WTC11 (cell line): ENCODE measurements around the gene TMEFF2. TPM values are rescaled to one million over a fixed set of nuclear protein-coding genes. Genes with fewer than 3 reads are reported as not detected.

Experiments used
- ATAC-seq: fragments of 200-7000 bp; cut with Tn5 transposase; 2 replicates; pipeline ENCODE4 v1.10.0; 2021; ENCODE audit warnings: mild to moderate bottlenecking, moderate library complexity
- CTCF ChIA-PET: fragments of 300-600 bp; sonication (Branson Sonifier 250); formaldehyde crosslinking; loops from one replicate; lab custom pipeline; 2021; ENCODE audit warnings: antibody characterized with exemption; lab: Charles Lee
- POLR2A ChIA-PET: fragments of 350-600 bp; sonication (Branson Sonifier 250); formaldehyde crosslinking; loops from one replicate; lab custom pipeline; 2021; ENCODE audit warnings: antibody characterized with exemption; lab: Charles Lee
- DNase-seq: peaks from one replicate; pipeline ENCODE4 v3.0.0; 2021; ENCODE audit warnings: low spot score
- H3K27ac Mint-ChIP-seq: 2 replicates; pipeline ENCODE4 v1.8.0; 2021; ENCODE audit warnings: mixed read lengths
- H3K27me3 Mint-ChIP-seq: 2 replicates; pipeline ENCODE4 v1.8.0; 2021; ENCODE audit warnings: low read depth, mild to moderate bottlenecking, moderate library complexity, mixed read lengths
- H3K36me3 Mint-ChIP-seq: 2 replicates; pipeline ENCODE4 v1.8.0; 2021; ENCODE audit warnings: mixed read lengths
- H3K4me1 Mint-ChIP-seq: 2 replicates; pipeline ENCODE4 v1.8.0; 2022; ENCODE audit warnings: mixed read lengths
- H3K4me3 Mint-ChIP-seq: 2 replicates; pipeline ENCODE4 v1.8.0; 2021; ENCODE audit warnings: mild to moderate bottlenecking, moderate library complexity, mixed read lengths
- H3K9me3 Mint-ChIP-seq: 2 replicates; pipeline ENCODE4 v1.8.0; 2021; ENCODE audit warnings: mixed read lengths
- CBFB ChIP-seq: sonication (generic); formaldehyde crosslinking; IDR thresholded peaks from 2 replicates; pipeline ENCODE4 v1.8.1; 2022; ENCODE audit warnings: mild to moderate bottlenecking, low read depth, missing genetic modification reagents
- CREM ChIP-seq: sonication (generic); formaldehyde crosslinking; IDR thresholded peaks from 2 replicates; pipeline ENCODE4 v1.8.1; 2022; ENCODE audit warnings: mild to moderate bottlenecking, missing genetic modification reagents, moderate library complexity
- FOXP1 ChIP-seq: sonication (generic); formaldehyde crosslinking; IDR thresholded peaks from 2 replicates; pipeline ENCODE4 v1.8.0; 2022; ENCODE audit warnings: missing genetic modification reagents, mild to moderate bottlenecking, moderate library complexity, borderline replicate concordance
- GRHL2 ChIP-seq: fragments of 250-450 bp; sonication (Bioruptor Pico); IDR thresholded peaks from 2 replicates; pipeline ENCODE4 v1.8.0; 2022; ENCODE audit warnings: mild to moderate bottlenecking, moderate library complexity; ENCODE audit not compliant: insufficient replicate concordance, severe bottlenecking
- IRF2 ChIP-seq: sonication (generic); formaldehyde crosslinking; IDR thresholded peaks from 2 replicates; pipeline ENCODE4 v1.8.0; 2022; ENCODE audit warnings: low read depth, missing genetic modification reagents, borderline replicate concordance
- MXD4 ChIP-seq: fragments of 250-450 bp; sonication (Bioruptor Pico); IDR thresholded peaks from 2 replicates; pipeline ENCODE4 v1.8.0; 2021; ENCODE audit warnings: mild to moderate bottlenecking, moderate library complexity, borderline replicate concordance
- MYBL2 ChIP-seq: sonication (generic); formaldehyde crosslinking; IDR thresholded peaks from 2 replicates; pipeline ENCODE4 v1.8.1; 2023; ENCODE audit warnings: mild to moderate bottlenecking, moderate library complexity, missing genetic modification reagents
- NFATC4 ChIP-seq: fragments of 250-450 bp; sonication (Bioruptor Pico); IDR thresholded peaks from 2 replicates; pipeline ENCODE4 v1.9.0; 2021; ENCODE audit warnings: mild to moderate bottlenecking
- NR2C2 ChIP-seq: sonication (generic); formaldehyde crosslinking; IDR thresholded peaks from 2 replicates; pipeline ENCODE4 v1.8.0; 2022; ENCODE audit warnings: mild to moderate bottlenecking, missing genetic modification reagents
- SMAD4 ChIP-seq: sonication (generic); formaldehyde crosslinking; IDR thresholded peaks from 2 replicates; pipeline ENCODE4 v1.8.0; 2022; ENCODE audit warnings: mild to moderate bottlenecking, missing genetic modification reagents
- SOX15 ChIP-seq: fragments of 250-450 bp; sonication (Bioruptor Pico); IDR thresholded peaks from 2 replicates; pipeline ENCODE4 v1.9.0; 2021; ENCODE audit warnings: mild to moderate bottlenecking
- SP1 ChIP-seq: sonication (generic); formaldehyde crosslinking; conservative IDR thresholded peaks from 2 replicates; pipeline ENCODE4 v1.8.1; 2022; ENCODE audit warnings: missing genetic modification reagents
- TCF7 ChIP-seq: sonication (generic); formaldehyde crosslinking; IDR thresholded peaks from 2 replicates; pipeline ENCODE4 v1.8.0; 2022; ENCODE audit warnings: mild to moderate bottlenecking, low read depth, missing genetic modification reagents, moderate library complexity
- TEAD4 ChIP-seq: sonication (generic); formaldehyde crosslinking; IDR thresholded peaks from 2 replicates; pipeline ENCODE4 v1.8.0; 2022; ENCODE audit warnings: mild to moderate bottlenecking, missing genetic modification reagents
- TP53 ChIP-seq: sonication (generic); formaldehyde crosslinking; IDR thresholded peaks from 2 replicates; pipeline ENCODE4 v1.8.1; 2023; ENCODE audit warnings: mild to moderate bottlenecking, missing genetic modification reagents
- ZNF232 ChIP-seq: sonication (generic); formaldehyde crosslinking; IDR thresholded peaks from 2 replicates; pipeline ENCODE4 v1.8.0; 2022; ENCODE audit warnings: mild to moderate bottlenecking, missing genetic modification reagents
- total RNA-seq: library from RNA; stranded (reverse); gene quantifications from 3 replicates; pipeline ENCODE4 v1.2.3, GENCODE V29; 2021
- TF ChIP-seq, protein P1 (sequence below): sonication (generic); formaldehyde crosslinking; IDR thresholded peaks from 2 replicates; pipeline ENCODE4 v1.8.0; 2022; ENCODE audit warnings: missing genetic modification reagents
- TF ChIP-seq, protein P2 (sequence below): sonication (generic); formaldehyde crosslinking; IDR thresholded peaks from 2 replicates; pipeline ENCODE4 v1.8.1; 2022; ENCODE audit warnings: mild to moderate bottlenecking, missing genetic modification reagents, moderate library complexity, borderline replicate concordance
- TF ChIP-seq, protein P3 (sequence below): fragments of 250-450 bp; sonication (Bioruptor Pico); IDR thresholded peaks from 2 replicates; pipeline ENCODE4 v1.9.0; 2021; ENCODE audit warnings: moderate library complexity, mild to moderate bottlenecking, inconsistent platforms, borderline replicate concordance
- TF ChIP-seq, protein P4 (sequence below): sonication (generic); formaldehyde crosslinking; IDR thresholded peaks from 2 replicates; pipeline ENCODE4 v1.8.1; 2023; ENCODE audit warnings: mild to moderate bottlenecking, missing genetic modification reagents, moderate library complexity
- TF ChIP-seq, protein P5 (sequence below): sonication (generic); formaldehyde crosslinking; IDR thresholded peaks from 2 replicates; pipeline ENCODE4 v1.8.0; 2023; ENCODE audit warnings: mild to moderate bottlenecking, missing genetic modification reagents
- TF ChIP-seq, protein P6 (sequence below): sonication (generic); formaldehyde crosslinking; IDR thresholded peaks from 2 replicates; pipeline ENCODE4 v1.8.0; 2022; ENCODE audit warnings: mild to moderate bottlenecking, missing genetic modification reagents

TMEFF2 gene
- total RNA-seq, 1 experiment from 2014 or later, result 2.3 TPM

DNA sequence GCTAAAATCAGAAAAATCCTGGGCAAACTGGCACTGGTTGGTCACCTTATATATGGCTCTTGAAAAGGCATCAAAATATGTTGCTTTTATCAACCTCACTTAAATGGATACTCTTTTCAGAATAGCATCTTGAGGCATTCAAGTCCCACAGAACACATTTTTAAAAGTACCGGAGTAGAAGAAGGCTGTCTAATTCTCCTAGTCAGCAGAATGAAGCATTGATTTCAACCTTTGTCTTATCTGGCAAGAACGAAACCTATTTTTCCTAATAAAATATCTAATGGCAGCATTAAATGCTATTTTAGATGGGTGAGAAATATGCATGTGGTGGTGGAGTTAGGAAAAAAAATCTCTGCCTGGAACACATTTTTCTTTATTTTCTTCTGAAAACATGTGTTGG, 27.8 kb downstream of the TMEFF2 start:
- no peaks in the 10 kb centered on the region for H3K27me3 Mint-ChIP-seq
- no peak overlapping the region for H3K27ac Mint-ChIP-seq
- ChIA-PET POLR2A (no interaction called here), CTCF (no interaction called here)
- ATAC-seq (no peak), DNase-seq (no peak)
- no peak overlapping the region for H3K4me3 Mint-ChIP-seq
- H3K9me3 Mint-ChIP-seq, result no peaks in the 10 kb centered on the region
- TF ChIP-seq ZNF232 (CRISPR knock-in tag) (no peak), FOXP1 (no peak), GRHL2 (no peak), IRF2 (CRISPR knock-in tag) (no peak)
- TF ChIP-seq, protein P1, sequence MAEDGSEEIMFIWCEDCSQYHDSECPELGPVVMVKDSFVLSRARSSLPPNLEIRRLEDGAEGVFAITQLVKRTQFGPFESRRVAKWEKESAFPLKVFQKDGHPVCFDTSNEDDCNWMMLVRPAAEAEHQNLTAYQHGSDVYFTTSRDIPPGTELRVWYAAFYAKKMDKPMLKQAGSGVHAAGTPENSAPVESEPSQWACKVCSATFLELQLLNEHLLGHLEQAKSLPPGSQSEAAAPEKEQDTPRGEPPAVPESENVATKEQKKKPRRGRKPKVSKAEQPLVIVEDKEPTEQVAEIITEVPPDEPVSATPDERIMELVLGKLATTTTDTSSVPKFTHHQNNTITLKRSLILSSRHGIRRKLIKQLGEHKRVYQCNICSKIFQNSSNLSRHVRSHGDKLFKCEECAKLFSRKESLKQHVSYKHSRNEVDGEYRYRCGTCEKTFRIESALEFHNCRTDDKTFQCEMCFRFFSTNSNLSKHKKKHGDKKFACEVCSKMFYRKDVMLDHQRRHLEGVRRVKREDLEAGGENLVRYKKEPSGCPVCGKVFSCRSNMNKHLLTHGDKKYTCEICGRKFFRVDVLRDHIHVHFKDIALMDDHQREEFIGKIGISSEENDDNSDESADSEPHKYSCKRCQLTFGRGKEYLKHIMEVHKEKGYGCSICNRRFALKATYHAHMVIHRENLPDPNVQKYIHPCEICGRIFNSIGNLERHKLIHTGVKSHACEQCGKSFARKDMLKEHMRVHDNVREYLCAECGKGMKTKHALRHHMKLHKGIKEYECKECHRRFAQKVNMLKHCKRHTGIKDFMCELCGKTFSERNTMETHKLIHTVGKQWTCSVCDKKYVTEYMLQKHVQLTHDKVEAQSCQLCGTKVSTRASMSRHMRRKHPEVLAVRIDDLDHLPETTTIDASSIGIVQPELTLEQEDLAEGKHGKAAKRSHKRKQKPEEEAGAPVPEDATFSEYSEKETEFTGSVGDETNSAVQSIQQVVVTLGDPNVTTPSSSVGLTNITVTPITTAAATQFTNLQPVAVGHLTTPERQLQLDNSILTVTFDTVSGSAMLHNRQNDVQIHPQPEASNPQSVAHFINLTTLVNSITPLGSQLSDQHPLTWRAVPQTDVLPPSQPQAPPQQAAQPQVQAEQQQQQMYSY, result no peak
- TF ChIP-seq, protein P2, sequence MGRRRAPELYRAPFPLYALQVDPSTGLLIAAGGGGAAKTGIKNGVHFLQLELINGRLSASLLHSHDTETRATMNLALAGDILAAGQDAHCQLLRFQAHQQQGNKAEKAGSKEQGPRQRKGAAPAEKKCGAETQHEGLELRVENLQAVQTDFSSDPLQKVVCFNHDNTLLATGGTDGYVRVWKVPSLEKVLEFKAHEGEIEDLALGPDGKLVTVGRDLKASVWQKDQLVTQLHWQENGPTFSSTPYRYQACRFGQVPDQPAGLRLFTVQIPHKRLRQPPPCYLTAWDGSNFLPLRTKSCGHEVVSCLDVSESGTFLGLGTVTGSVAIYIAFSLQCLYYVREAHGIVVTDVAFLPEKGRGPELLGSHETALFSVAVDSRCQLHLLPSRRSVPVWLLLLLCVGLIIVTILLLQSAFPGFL (CRISPR knock-in tag), result no peak
- TF ChIP-seq, protein P3, sequence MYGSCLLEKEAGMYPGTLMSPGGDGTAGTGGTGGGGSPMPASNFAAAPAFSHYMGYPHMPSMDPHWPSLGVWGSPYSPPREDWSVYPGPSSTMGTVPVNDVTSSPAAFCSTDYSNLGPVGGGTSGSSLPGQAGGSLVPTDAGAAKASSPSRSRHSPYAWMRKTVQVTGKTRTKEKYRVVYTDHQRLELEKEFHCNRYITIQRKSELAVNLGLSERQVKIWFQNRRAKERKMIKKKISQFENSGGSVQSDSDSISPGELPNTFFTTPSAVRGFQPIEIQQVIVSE, result no peak
- H3K36me3 Mint-ChIP-seq, result no peaks in the 10 kb centered on the region
- H3K4me1 Mint-ChIP-seq, result peaks cover 4% of the 10 kb centered on the region

DNA sequence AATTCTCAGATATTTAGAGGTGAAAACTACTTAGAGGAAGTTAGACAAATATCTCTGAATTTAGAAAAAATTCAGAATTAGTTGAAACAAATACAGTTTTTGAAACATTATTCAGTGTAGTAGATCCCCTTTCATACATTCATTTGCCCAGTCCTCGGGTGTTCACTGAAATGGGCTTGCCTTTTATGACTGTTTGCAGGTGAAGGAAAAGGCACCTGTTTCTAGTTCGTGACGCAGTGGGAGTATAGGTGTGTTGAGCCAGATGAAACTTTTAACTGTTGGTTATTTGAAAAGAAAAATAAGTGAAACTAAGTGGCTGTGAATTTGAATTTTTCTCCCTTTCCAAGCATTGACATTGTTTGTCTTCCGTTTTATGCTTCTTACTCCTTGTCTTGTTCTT, 28.9 kb downstream of the TMEFF2 start:
- Mint-ChIP-seq H3K9me3 (no peaks in the 10 kb centered on the region), H3K4me1 (peaks cover 5% of the 10 kb centered on the region), H3K36me3 (no peaks in the 10 kb centered on the region), H3K27ac (no peak overlapping the region; the same call in 1 of the 2 replicates), H3K27me3 (no peaks in the 10 kb centered on the region), H3K4me3 (no peak overlapping the region)
- DNase-seq (no peak), ATAC-seq (no peak)
- TF ChIP-seq, protein P4, sequence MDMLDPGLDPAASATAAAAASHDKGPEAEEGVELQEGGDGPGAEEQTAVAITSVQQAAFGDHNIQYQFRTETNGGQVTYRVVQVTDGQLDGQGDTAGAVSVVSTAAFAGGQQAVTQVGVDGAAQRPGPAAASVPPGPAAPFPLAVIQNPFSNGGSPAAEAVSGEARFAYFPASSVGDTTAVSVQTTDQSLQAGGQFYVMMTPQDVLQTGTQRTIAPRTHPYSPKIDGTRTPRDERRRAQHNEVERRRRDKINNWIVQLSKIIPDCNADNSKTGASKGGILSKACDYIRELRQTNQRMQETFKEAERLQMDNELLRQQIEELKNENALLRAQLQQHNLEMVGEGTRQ (CRISPR knock-in tag), result no peak
- no peak for TF ChIP-seq SP1 (CRISPR knock-in tag)
- no peak for TF ChIP-seq CBFB (CRISPR knock-in tag)
- no peak for TF ChIP-seq GRHL2
- TF ChIP-seq CREM (CRISPR knock-in tag), result no peak
- no peak for TF ChIP-seq NR2C2 (CRISPR knock-in tag)
- TF ChIP-seq, protein P5, sequence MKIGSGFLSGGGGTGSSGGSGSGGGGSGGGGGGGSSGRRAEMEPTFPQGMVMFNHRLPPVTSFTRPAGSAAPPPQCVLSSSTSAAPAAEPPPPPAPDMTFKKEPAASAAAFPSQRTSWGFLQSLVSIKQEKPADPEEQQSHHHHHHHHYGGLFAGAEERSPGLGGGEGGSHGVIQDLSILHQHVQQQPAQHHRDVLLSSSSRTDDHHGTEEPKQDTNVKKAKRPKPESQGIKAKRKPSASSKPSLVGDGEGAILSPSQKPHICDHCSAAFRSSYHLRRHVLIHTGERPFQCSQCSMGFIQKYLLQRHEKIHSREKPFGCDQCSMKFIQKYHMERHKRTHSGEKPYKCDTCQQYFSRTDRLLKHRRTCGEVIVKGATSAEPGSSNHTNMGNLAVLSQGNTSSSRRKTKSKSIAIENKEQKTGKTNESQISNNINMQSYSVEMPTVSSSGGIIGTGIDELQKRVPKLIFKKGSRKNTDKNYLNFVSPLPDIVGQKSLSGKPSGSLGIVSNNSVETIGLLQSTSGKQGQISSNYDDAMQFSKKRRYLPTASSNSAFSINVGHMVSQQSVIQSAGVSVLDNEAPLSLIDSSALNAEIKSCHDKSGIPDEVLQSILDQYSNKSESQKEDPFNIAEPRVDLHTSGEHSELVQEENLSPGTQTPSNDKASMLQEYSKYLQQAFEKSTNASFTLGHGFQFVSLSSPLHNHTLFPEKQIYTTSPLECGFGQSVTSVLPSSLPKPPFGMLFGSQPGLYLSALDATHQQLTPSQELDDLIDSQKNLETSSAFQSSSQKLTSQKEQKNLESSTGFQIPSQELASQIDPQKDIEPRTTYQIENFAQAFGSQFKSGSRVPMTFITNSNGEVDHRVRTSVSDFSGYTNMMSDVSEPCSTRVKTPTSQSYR (CRISPR knock-in tag), result no peak
- no peak for TF ChIP-seq SOX15 (CRISPR knock-in tag)
- TF ChIP-seq TEAD4 (CRISPR knock-in tag), result no peak
- TF ChIP-seq MXD4, result no peak
- no peak for TF ChIP-seq NFATC4
- no peak for TF ChIP-seq SMAD4
- TF ChIP-seq TCF7, result no peak
- TF ChIP-seq MYBL2 (CRISPR knock-in tag), result no peak
- TF ChIP-seq, protein P6, sequence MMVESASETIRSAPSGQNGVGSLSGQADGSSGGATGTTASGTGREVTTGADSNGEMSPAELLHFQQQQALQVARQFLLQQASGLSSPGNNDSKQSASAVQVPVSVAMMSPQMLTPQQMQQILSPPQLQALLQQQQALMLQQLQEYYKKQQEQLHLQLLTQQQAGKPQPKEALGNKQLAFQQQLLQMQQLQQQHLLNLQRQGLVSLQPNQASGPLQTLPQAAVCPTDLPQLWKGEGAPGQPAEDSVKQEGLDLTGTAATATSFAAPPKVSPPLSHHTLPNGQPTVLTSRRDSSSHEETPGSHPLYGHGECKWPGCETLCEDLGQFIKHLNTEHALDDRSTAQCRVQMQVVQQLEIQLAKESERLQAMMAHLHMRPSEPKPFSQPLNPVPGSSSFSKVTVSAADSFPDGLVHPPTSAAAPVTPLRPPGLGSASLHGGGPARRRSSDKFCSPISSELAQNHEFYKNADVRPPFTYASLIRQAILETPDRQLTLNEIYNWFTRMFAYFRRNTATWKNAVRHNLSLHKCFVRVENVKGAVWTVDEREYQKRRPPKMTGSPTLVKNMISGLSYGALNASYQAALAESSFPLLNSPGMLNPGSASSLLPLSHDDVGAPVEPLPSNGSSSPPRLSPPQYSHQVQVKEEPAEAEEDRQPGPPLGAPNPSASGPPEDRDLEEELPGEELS, result no peak
- no peak for TF ChIP-seq TP53 (CRISPR knock-in tag)
- CTCF ChIA-PET, result no interaction called here
- POLR2A ChIA-PET, result no interaction called here
